ENCODE results near the gene LRRC32.

The LRRC32 gene

DNA sequence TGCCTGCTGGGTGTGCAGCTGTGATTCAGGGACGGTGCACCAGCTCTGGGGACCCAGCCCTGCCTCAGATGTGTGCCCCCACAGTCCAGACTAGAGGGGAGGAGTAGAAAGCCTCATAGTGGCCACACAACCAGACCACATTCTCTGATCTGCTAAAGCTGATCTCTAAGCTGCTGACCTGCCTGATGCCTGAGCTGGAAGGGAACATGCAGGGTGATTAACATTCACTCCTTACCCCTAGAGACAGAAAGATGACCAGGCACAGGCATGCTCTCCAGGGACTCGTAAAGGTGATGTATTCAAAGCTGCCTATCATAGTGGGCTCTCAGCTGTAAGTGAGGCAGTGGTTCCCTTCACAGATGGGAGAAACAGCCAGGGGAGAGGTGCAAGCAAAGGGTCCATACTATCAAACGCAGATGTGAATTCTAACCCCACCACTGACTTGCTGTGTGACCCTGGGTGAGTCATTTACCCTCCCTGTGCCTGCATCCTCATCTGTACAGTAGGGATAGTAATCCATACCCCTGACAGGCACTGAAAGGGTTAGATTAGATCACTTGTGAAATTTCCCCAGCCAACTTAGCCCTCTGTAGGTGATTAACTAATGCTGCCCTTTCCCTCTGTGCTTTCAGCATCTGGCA lies 29.0 kb upstream of the LRRC32 start:
- no peak for DNase-seq (ENCODE audit: low read depth)

DNA sequence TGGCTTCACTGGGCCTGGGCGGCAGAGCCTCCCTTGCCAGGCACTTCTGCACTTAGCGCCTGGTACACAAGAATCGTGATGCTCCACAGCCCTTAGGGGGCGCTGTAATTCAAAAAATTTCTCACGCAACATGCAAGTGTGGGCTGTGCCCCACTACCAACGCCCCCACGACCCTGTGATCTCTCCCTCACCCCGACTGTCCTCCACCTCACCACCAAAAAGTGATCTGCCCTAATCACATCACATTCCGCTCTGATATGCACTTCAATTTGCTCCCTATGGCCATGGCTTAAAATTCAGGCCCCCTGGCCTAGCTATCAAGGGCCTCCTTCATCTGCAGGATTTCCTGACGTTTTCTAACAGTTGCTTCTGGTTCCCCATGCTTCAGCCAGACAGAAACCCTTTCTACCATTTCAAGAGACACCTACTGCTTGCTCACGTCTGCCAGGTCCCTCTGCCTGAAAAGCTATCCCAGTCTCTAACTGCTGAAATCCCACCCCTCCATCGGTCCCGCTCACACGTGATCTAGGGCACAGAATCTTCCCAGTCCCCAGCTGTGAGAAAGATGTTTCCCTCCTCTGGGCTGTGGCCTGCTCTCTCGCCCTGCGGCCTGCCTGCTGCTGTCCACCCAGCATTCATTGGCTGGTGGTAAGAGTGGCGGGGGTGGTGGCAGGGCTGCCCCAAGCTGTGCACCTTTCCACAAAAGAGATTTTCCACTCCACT lies 27.9 kb upstream of the LRRC32 start:
- DNase-seq (ENCODE audit: low read depth) = no peak

DNA sequence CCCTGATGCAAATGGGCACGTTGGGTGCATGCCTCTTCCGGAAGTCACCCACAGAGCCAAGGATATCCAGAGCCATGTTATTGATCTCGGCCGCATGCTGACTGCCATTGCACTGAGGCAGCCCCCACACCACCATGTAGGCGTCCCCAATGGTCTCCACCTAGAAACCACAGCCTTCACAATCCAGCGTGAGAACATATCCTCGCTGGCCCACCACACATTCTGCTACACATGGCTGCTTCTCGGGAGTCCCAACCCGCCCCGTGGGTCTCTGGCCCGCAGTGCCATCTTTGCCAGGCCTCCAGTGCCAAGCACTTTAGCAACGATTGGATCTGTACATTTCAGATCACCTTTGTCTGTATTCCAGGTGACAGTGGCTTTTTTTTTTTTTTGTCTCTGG lies 26.2 kb upstream of the LRRC32 start:
- DNase-seq (ENCODE audit: low read depth) = no peak

DNA sequence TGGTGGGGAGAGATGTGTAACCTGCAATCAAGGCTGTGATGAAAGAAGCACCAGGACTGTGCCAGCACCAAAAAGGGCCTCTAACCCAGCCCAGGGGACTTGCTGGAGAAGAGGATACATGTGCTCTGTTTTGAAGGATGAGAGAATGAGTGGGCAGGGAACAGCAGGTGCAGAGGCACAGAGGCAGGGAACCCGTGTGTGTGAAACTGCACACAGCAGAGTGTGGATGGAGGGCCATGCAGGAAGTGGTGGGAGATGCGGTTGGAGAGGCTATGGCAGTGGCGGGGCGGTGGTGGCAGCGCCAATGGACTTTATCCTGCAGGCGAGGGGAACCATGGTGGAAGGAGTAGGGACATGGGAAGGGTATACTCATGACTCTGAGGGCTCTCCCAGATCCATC lies 25.2 kb upstream of the LRRC32 start:
- DNase-seq (ENCODE audit: low read depth) = no peak

DNA sequence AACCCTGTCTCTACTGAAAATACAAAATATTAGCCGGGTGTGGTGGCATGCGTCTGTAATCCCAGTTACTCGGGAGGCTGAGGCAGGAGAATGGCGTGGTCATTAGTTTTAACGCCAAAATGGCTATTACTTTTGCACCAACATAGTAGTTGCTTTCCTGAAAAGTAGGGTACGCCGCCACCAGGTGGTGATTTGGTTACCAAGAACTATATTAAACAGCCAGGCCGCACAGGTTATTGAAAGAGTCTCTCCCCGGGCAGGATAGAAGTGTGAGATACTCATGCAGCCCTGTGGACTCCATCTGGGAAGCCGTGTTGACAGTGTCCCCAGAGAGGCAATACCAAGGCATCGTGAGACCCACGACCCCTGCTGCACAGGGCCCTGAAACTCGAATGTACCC lies 24.6 kb upstream of the LRRC32 start:
- no peak for DNase-seq (ENCODE audit: low read depth)

DNA sequence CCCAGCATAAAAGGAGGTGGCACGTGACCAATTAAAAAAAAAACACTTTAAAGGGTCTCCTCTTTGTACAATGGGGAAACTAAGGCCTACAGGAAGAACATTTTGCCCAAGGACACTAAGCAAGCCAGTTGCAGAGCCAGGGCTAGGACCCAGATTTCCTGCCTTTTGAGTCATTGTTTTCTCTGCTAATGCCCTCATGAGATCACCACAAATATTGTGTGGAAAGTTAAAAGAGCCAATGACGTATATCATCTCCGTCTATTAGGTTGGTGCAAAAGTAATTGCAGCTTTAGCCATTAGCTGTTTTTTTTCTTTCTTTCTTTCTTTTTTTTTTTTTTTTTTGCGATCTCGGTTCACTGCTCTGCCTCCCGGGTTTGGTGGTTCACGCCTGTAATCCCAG lies 24.1 kb upstream of the LRRC32 start:
- DNase-seq (ENCODE audit: low read depth) = no peak

DNA sequence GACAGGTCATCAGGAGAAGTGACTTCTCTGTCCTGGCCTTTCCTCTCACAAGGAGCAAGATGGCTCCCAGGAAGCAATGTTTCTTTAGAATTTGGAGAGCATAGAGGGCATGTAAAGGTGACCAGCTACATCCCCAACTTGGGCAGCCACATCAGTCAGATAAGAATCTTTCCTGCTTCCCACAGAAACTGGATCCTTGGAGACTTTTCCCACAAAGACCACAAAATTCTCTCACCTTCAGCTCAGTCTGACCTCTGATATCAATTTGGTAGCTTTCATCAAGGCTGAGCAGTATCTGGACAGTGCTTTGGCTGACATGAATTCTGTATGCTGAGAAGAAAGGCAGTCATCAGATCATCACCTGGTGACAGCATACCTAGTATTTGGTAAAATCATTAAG lies 23.3 kb upstream of the LRRC32 start:
- no peak for DNase-seq (ENCODE audit: low read depth)

DNA sequence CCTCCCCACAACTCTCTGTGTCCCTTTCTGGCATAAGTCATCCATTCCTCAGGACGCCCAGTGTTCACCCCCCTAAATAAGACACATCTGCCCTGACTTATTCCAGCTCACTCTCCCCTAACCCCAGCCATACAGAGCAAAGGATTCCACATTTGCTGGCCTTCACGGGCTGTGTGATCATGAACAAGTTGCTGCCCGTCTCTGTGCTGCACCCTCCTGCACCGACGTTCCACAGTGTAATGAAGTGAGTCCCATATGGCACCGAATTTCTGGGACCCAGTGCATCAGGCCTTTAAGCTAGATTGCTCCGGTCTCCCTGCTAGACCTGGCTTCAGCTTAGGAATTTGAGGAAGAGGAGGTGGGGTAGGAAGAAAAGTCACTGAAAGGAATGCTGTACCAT lies 22.4 kb upstream of the LRRC32 start:
- DNase-seq (ENCODE audit: low read depth) = no peak

DNA sequence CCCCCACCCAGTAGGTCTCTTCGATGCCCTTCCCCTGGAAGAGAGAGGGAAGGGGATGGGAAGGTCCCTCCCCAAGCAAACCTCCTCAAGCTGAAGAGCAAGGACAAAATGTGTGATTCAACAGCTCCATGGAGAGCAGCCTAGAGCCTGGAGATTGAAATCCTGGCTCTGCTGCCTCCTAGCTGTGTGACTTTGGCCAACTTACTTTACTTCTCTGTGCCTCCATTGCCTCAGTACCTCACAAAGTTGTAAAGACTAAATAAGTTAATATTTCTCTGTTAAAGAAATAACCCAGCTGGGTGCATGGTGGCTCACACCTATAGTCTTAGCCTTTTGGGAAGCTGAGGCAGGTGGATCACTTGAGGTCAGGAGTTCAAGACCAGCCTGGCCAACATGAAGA lies 21.1 kb upstream of the LRRC32 start:
- DNase-seq (ENCODE audit: low read depth) = no peak

DNA sequence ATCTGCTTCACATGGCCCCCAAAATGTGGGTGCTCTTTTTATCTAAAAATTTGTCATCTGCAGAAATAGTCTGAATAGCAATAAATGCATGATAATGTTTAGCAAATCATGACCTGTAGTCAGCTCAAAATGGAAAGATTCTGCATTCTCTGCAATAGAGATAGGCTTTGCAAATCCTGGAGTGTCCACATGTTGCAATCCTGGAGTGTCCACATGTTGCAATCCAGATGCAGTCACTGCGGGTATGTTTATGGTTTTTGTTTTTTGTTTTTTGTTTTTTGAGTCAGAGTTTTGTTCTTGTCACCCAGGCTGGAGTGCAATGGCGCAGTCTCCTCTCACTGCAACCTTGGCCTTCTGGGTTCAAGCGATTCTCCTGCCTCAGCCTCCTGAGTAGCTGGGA lies 20.2 kb upstream of the LRRC32 start:
- DNase-seq (ENCODE audit: low read depth) = no peak

DNA sequence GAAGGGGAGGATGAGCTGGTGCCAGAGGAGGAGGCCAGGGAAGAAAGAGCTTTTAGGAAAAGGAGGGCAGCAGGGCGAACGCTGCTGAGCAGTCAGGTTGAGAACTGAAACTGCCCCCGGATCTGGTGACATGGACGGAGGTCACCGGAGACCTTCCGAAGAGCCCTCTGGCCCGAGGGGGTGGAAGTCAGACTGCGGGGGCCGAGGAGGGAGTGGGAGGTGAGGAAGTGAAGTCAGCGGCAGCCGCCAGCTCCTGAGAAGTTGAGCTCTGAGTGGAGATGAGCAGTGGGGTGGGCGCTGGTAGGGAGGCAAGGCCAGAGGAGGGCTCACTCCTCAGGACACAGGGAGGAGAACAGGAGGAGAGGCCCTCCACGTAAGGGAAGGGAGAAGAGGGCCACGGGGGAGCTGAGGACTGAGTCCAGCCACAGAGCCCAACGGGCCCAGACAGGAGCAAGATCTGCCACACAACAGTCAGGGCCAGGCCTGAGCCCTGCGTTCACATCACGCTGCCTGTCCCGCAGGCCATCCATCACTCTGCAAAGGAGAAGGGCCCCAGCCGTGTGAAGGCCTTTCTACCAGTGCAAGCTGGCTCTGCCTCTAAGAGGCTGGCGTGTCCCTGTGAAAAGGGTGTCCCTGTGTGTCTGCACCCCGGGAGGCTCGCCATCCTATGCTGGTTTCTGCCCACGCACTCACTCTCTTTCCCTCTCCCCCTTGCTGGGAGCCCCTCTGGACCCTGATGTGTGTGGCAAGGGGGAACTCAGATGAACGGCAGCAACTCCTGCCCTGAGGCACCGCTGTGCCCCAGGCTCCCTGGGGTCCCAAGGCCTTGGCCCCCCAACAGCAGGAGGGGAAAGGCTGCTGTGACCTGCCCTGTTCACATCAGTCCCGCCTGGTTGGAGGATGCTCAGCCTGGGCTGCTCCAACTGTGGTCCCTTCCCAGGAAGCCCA lies 19.0 kb upstream of the LRRC32 start:
- no peak for DNase-seq (ENCODE audit: low read depth)

DNA sequence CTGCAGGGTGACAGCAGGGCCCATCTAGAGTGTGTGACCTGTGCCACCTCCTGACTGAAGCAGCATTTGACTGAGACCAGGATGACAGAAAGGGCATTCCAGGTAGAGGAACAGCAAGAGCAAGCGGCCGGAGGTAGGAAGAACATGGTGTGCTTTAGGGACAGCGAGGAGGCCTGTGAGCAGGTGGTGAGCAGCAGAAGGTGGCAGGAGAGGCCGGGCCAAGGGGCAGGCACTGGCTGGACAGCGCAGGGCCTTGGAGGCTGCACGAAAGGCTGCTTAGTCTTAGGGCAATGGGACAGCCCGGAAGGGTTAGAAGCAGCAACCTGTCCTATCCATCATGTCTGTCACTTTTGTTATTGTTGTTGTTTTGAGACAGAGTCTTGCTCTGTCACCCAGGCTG lies 17.6 kb upstream of the LRRC32 start:
- no peak for DNase-seq (ENCODE audit: low read depth)

DNA sequence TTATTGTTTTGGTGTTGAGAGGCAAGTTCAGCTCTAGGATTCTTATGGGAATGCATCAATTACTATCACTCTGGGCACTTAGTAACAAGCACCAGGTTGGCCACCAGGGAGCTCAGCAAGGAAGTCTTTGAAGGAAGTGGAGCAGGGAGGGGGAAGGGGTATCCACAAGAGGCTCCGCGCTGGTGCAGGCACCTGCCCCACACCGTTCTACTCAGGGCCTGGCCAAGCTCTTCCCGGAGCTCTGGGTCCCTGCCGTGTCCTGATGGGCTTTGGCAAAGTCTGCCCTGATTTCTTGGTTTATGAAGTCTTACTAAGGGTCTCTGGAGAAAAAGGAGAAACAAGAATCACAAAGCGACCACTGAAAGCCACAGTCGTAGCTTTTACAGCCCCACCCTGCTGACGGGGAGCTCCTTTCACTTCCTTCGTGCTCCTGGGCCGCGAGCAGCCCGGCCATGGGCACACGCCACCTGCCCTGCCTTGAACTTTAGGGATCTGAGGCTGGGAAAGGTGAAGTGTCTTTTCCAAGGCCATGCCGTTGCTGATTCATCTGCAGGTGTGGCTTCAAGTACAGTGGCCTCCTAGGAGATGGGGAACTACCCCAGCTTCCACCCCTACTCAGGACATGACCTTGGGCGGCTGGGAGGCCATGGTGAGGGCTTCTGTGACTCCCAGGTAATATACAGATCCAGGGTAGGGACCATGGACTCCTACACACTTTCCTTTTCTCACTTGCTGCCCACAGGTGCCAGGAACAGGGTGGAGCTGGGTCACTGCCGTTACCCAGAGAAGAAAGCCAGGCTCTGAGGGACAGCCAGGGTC lies 15.9 kb upstream of the LRRC32 start:
- DNase-seq (ENCODE audit: low read depth) = no peak

DNA sequence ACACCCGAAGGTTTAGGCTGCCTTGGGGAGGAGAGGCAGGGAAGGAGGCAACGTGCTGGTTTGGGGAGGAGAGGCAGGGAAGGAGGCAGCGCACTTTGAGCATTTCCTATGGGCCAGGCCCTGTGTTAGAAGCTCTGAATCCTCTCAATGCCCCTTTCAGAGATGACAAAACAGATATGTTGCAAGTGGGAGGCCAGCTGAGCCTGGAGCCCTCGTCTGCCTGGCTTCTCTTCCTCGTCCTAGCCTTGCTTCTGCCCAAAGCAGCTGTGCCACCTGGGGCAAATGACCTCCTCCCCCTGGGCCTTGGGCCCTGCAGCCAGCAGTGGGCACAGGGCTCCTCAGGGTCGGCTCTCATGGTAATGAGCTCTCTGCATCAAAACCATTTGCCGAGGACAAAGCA lies 15.3 kb upstream of the LRRC32 start:
- no peak for DNase-seq (ENCODE audit: low read depth)

DNA sequence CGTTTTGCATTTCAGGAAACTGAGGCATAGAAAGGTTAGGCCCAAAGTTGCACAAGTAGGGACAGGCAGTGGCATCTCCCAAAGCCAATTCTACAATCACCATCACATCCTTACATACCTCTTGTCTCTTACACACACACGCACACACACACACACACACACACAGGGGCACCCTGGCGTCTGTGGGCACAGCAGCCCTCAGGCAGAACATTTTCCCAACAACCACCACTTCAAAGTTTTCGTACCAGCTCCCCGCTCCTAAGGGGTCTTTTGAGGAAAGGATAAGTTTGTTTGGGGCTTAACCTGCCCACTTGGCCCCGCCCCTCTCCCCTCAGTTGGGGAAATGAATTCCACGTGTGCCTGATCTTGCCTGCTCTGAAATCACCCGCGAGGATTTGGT lies 14.7 kb upstream of the LRRC32 start:
- DNase-seq (ENCODE audit: low read depth) = no peak

DNA sequence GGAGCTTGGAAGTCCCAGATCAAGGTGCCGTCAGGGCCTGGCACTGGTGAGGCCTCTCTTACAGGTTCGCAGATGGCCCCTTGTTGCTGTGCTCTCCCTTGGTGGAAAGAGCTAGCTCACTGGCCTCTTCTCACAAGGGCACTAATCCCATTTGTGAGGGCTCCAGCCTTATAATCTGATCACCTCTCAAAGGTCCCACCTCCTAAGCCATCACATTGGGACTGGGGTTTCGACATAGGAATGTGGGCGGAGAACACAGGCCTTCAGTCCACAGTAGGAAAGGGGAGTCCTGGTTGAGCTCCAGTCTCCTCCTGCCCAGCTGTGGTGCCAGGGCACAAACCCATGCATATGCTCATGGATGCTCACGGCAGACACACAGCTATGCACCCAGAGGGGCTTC lies 14.0 kb upstream of the LRRC32 start:
- no peak for DNase-seq (ENCODE audit: low read depth)

DNA sequence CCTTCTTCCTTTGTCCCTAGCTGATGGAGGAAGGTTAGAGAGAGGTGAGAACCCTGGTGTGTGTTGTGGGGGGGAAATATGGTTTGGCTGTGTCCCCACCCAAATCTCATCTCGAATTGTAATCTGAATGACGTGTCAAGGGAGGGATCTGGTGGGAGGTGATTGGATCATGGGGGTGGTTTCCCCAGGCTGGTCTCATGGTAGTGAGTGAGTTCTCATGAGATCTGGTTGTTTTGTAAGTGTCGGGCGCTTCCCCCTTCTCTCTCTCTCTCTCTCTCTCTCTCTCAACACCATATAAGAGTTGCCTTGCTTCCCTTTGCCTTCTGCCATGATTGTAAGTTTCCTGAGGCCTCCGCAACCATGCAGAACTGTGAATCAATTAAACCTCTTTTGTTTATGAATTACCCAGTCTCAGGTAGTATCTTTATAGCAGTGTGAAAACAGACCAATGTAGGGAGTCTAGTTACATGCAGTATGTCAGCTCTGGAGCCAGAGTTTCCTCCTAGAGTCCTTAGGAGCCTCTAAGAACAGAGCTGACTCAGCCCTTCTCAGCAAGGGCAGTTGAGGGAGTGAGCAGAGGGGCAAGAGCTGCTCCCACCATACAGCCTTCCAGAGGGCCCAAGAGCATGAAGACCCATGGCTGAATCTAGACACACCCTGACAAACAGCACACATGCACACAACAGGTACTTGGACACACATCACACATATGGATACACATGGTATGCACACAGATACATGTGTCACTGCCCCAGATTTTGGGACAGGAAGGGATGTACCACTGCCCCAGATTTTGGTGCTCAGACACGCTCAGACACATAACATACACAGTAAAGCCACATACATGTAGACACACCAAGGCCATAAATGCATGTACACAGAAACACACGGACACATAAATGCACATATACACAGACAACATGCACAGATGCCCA lies 12.9 kb upstream of the LRRC32 start:
- DNase-seq (ENCODE audit: low read depth) = no peak

DNA sequence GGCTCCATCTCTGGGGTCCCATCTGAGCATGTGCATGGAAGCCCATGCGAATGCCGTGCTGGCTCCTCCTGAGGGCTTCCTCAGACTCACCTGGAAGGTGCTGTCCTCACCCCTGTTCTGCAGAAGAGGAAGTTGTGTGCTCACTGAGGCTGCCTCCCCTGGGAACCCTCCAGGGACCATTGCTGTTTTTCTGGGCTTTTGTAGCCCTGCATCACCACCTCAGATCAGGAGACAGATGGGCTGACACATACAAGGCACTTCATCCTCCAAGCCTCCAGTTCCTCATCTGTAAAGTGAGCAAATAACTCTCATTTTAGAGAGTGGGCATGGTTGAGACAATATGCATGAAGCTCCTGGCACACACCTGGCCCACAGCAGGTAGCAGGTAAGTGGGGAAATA lies 12.1 kb upstream of the LRRC32 start:
- no peak for DNase-seq (ENCODE audit: low read depth)

DNA sequence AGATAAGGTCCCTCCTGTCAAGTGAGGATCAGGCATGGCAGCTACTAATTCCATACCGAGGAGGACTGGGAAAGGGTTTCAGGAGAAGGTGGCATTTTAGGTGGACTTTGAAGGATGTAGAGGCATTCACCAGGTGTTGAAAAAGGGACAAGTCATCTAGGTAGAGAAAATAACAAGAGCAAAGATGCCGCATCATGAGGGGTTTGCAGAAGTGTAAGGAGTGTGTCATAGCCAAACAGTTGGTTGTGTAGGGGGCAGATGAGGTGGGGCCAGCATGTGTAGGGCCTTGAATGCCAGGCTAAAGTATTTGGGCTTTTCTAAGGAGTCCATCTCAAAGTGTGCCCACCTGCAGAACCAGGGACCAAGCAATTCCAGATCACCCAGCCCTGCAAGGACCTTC lies 11.6 kb upstream of the LRRC32 start:
- DNase-seq (ENCODE audit: low read depth) = no peak

DNA sequence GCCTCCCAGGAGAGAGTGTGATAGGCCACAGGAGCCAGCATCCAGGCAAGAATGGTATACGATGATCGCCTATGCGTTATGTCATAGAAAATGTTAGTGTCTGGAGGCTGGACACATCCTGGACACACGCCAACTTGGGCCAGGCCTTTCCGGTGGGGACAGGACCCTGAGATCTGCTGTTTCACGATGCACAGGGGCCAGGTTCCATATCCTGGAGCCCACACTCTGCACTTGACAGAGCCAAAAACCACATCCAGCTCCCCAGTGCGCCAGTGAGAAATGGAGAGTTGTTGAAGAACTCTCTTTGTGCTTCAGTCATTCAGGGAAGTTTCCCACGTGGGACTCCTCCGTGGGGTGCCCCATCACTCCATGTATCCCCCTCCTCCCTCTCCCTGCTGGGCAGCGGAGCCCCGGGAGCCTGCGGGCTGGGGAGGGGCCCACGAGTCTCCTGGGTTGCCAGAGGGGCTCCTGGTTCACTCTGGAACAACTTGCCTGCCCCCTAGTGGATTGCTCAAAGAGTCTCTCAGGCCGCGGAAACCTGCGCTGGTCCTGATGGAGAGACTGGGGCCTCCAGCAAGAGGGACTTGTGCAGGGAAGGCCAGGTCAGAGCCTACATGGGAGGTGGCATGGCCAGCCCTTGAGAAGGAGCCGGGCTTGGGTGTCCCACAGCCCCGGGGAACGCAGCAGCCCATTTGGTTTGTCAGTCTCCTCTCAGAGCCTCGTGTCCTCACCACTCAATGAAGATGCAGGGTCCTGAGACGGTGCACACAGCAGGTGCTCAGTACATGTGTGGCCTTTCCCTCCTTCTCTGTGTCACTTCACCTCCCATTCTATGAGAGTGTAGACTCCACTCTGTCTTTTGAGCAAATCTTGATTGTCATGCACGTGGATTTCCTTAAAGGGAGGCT lies 10.2 kb upstream of the LRRC32 start:
- DNase-seq (ENCODE audit: low read depth) = peak; percentile 48

All from activated T-cell treated with anti-CD3 and anti-CD28 coated beads for 48 hours (primary cell).